HG02870 (cell line): ENCODE measurements around the gene DUSP2.

Experiments used
- ATAC-seq: cut with Tn5 transposase; IDR thresholded peaks from one replicate; pipeline ENCODE4 v1.9.1; 2021; ENCODE audit warnings: mild to moderate bottlenecking, moderate library complexity; ENCODE audit not compliant: unreplicated experiment

Gene DUSP2

GRCh38 chr2:96135171-96135570 is 10.1 kb downstream of the DUSP2 start:
- ATAC-seq = no peak

- ATAC-seq = no peak
These were observed 10.8 kb downstream of the DUSP2 start for GRCh38 chr2:96134421-96134820.

- ATAC-seq = no peak
These were observed 13.2 kb downstream of the DUSP2 start for GRCh38 chr2:96131813-96132745.

GRCh38 chr2:96131152-96131812 is 14.0 kb downstream of the DUSP2 start:
- no peak for ATAC-seq

GRCh38 chr2:96130483-96130882 is 14.8 kb downstream of the DUSP2 start:
- no peak for ATAC-seq

- ATAC-seq = no peak
These were observed 15.6 kb downstream of the DUSP2 start for GRCh38 chr2:96129528-96130120.

GRCh38 chr2:96128456-96128855 is 16.8 kb downstream of the DUSP2 start:
- ATAC-seq = no peak

GRCh38 chr2:96124406-96125265 is 20.6 kb downstream of the DUSP2 start:
- no peak for ATAC-seq

GRCh38 chr2:96123936-96124335 is 21.3 kb downstream of the DUSP2 start:
- ATAC-seq = no peak

GRCh38 chr2:96123290-96123689 is 21.9 kb downstream of the DUSP2 start:
- no peak for ATAC-seq

GRCh38 chr2:96122391-96122790 is 22.8 kb downstream of the DUSP2 start:
- ATAC-seq = no peak

- ATAC-seq = no peak
These were observed 23.8 kb downstream of the DUSP2 start for GRCh38 chr2:96121414-96121813.

- ATAC-seq = no peak
These were observed 24.2 kb downstream of the DUSP2 start for GRCh38 chr2:96120991-96121390.

GRCh38 chr2:96120091-96120720 is 25.0 kb downstream of the DUSP2 start:
- no peak for ATAC-seq

GRCh38 chr2:96119389-96119751 is 25.9 kb downstream of the DUSP2 start:
- no peak for ATAC-seq

- ATAC-seq = no peak
These were observed 26.4 kb downstream of the DUSP2 start for GRCh38 chr2:96118698-96119388.

- no peak for ATAC-seq
These were observed 27.3 kb downstream of the DUSP2 start for GRCh38 chr2:96117701-96118588.

GRCh38 chr2:96116879-96117533 is 28.2 kb downstream of the DUSP2 start:
- no peak for ATAC-seq
